ENCODE data around the gene STARD3. TPM values are rescaled to one million over a fixed set of nuclear protein-coding genes. Genes with fewer than 3 reads are reported as not detected.

The STARD3 gene
- total and polyA plus RNA-seq, 2 of the 13 experiments (the other 11 are each of a cell fraction or from before 2014, with no cell fraction given) = 34.6 to 100 TPM

GRCh38 chr17:39591958-39592954 is 44.7 kb upstream of the STARD3 start (continued):
- TF ChIP-seq CSRNP1 (CRISPR knock-in tag; IDR thresholded peaks at IDR 0.05) (no peak), ZBTB4 (CRISPR knock-in tag; IDR thresholded peaks at IDR 0.05; ENCODE audit: borderline replicate concordance) (no peak), ZNF678 (CRISPR knock-in tag; IDR thresholded peaks at IDR 0.05) (0 out of 2 replicates have a peak, but pooled peaks have one; percentile 17), TCF7 (IDR thresholded peaks at IDR 0.05; ENCODE audit: low read depth) (no peak), ZBTB3 (CRISPR knock-in tag; IDR thresholded peaks at IDR 0.05; ENCODE audit: borderline replicate concordance, low read depth) (0 out of 2 replicates have a peak, but pooled peaks have one; percentile 37), HOMEZ (CRISPR knock-in tag; IDR thresholded peaks at IDR 0.05; ENCODE audit: low read depth) (no peak), STAT6 (CRISPR knock-in tag; IDR thresholded peaks at IDR 0.05; ENCODE audit: borderline replicate concordance) (no peak), ZC3H4 (CRISPR knock-in tag; IDR thresholded peaks at IDR 0.05; ENCODE audit: borderline replicate concordance) (no peak), CEBPB (IDR thresholded peaks at IDR 0.05; ENCODE audit: borderline replicate concordance, low read depth, low read length) (no peak), ZNF792 (CRISPR knock-in tag; IDR thresholded peaks at IDR 0.05) (peak; percentile 94), ZFYVE20 (CRISPR knock-in tag; IDR thresholded peaks at IDR 0.05; ENCODE audit: borderline replicate concordance, low read depth) (no peak; the same call in 1 of the 2 replicates), ZSCAN20 (CRISPR knock-in tag; IDR thresholded peaks at IDR 0.05; ENCODE audit: borderline replicate concordance) (0 out of 2 replicates have a peak, but pooled peaks have one; percentile 45), ZNF616 (CRISPR knock-in tag; IDR thresholded peaks at IDR 0.05; ENCODE audit: low read depth) (no peak), HOXA9 (CRISPR knock-in tag; IDR thresholded peaks at IDR 0.05; ENCODE audit: borderline replicate concordance) (peak; percentile 77; the same call in 1 of the 2 replicates), IRF2 (CRISPR knock-in tag; IDR thresholded peaks at IDR 0.05) (no peak; the same call in 1 of the 2 replicates), NCOA2 (CRISPR knock-in tag; IDR thresholded peaks at IDR 0.05) (peak; percentile 54), MED1 (CRISPR knock-in tag; IDR thresholded peaks at IDR 0.05) (peak; percentile 40; the same call in 1 of the 2 replicates)

Measured in HepG2 (cell line).